Activated CD4-positive, alpha-beta memory T cell treated with anti-CD3 and anti-CD28 coated beads for 36 hours (primary cell): ENCODE results near the gene ADGRV1. TPM values are rescaled to one million over a fixed set of nuclear protein-coding genes. Genes with fewer than 3 reads are reported as not detected.

Experiments used
- CTCF ChIA-PET: fragments of 350-600 bp; sonication (Branson Sonifier 250); formaldehyde crosslinking; loops from one replicate; lab custom pipeline; 2021; ENCODE audit warnings: antibody characterized with exemption, inconsistent platforms; lab: Charles Lee
- POLR2A ChIA-PET: fragments of 350-600 bp; sonication (Branson Sonifier 250); formaldehyde crosslinking; loops from one replicate; lab custom pipeline; 2021; ENCODE audit warnings: antibody characterized with exemption; lab: Charles Lee
- DNase-seq: peaks from one replicate; pipeline ENCODE4 v3.0.0-alpha.2; 2020
- H3K27ac Mint-ChIP-seq: one replicate; pipeline ENCODE4 v1.8.0; 2021; ENCODE audit warnings: mixed read lengths
- H3K27me3 Mint-ChIP-seq: one replicate; pipeline ENCODE4 v1.8.0; 2021; ENCODE audit warnings: mixed read lengths
- H3K36me3 Mint-ChIP-seq: one replicate; pipeline ENCODE4 v1.8.0; 2021; ENCODE audit warnings: mixed read lengths
- H3K4me1 Mint-ChIP-seq: one replicate; pipeline ENCODE4 v1.8.0; 2021; ENCODE audit warnings: low read depth, mixed read lengths
- H3K4me3 Mint-ChIP-seq: one replicate; pipeline ENCODE4 v1.8.0; 2021; ENCODE audit warnings: mild to moderate bottlenecking, mixed read lengths
- H3K9me3 Mint-ChIP-seq: one replicate; pipeline ENCODE4 v1.8.0; 2021; ENCODE audit warnings: mixed read lengths
- intact Hi-C: fragments of 100-400 bp; cut with micrococcal nuclease; formaldehyde crosslinking; loops from one replicate; pipeline ENCODE4 v1.15.1; 2023
- total RNA-seq, 2 experiments: library from RNA; stranded (reverse); gene quantifications; one replicate each; pipeline ENCODE4 v1.2.3, GENCODE V29; 2021

ADGRV1 gene
- total RNA-seq, 2 experiments from 2014 or later: 0.05 TPM; not detected in 1

GRCh38 chr5:90888511-90889324, 330.1 kb downstream of the ADGRV1 start:
- intact Hi-C loops: no loop called here
- CTCF ChIA-PET: no interaction called here
- Mint-ChIP-seq H3K4me1 (no peaks in the 10 kb centered on the region), H3K27ac (no peak overlapping the region), H3K9me3 (no peaks in the 10 kb centered on the region), H3K4me3 (no peak overlapping the region), H3K36me3 (no peaks in the 10 kb centered on the region), H3K27me3 (peaks cover 15% of the 10 kb centered on the region)
- POLR2A ChIA-PET: no interaction called here
- no peak for DNase-seq

GRCh38 chr5:90889325-90889600, 330.7 kb downstream of the ADGRV1 start:
- Mint-ChIP-seq H3K36me3 (no peaks in the 10 kb centered on the region), H3K4me1 (no peaks in the 10 kb centered on the region), H3K4me3 (no peak overlapping the region), H3K9me3 (no peaks in the 10 kb centered on the region), H3K27ac (no peak overlapping the region), H3K27me3 (peaks cover 12% of the 10 kb centered on the region)
- ChIA-PET POLR2A (no interaction called here), CTCF (no interaction called here)
- intact Hi-C loops: no loop called here
- no peak for DNase-seq

GRCh38 chr5:90890180-90890579, 331.6 kb downstream of the ADGRV1 start:
- CTCF ChIA-PET: interaction anchor here (1.0 to 1.6 kb wide), 2 partner anchors 42 to 529 kb away, joined by 3 to 5 read pairs; no protein-coding TSS in a partner anchor
- H3K27me3 Mint-ChIP-seq: peaks cover 12% of the 10 kb centered on the region
- POLR2A ChIA-PET: no interaction called here
- no peak overlapping the region for H3K27ac Mint-ChIP-seq
- H3K36me3 Mint-ChIP-seq: no peaks in the 10 kb centered on the region
- no peak for DNase-seq
- H3K4me1 Mint-ChIP-seq: no peaks in the 10 kb centered on the region
- no peaks in the 10 kb centered on the region for H3K9me3 Mint-ChIP-seq
- H3K4me3 Mint-ChIP-seq: no peak overlapping the region
- intact Hi-C loops: no loop called here

- CTCF ChIA-PET: no interaction called here
- Mint-ChIP-seq H3K27me3 (peaks cover 2% of the 10 kb centered on the region), H3K4me1 (no peaks in the 10 kb centered on the region), H3K9me3 (no peaks in the 10 kb centered on the region), H3K36me3 (no peaks in the 10 kb centered on the region), H3K4me3 (no peak overlapping the region), H3K27ac (no peak overlapping the region)
- intact Hi-C loops: no loop called here
- POLR2A ChIA-PET: no interaction called here
- no peak for DNase-seq
Observed at GRCh38 chr5:90894866-90895420, 336.3 kb downstream of the ADGRV1 start.

DNA sequence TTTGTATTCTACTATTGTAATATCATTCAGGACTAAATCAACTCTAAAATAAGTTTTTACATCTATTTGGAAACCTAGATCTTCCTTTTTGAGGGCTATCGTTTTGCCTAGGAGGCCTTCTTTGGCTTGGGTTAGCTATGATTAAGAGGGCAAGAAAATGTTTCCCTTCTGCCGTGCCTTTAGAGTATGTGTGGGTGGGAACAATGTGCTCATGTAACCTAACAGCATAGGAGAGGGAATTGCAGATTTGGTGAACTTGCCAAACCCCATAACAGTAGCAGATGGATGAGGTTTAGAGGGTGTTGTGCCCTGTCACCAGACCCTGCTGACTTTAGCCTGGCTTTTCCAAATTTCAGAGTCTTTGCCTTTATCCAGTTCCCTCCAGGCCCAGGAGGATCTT, 339.0 kb downstream of the ADGRV1 start:
- H3K27ac Mint-ChIP-seq: no peak overlapping the region
- POLR2A ChIA-PET: no interaction called here
- H3K4me1 Mint-ChIP-seq: no peaks in the 10 kb centered on the region
- no peak overlapping the region for H3K4me3 Mint-ChIP-seq
- intact Hi-C loops: no loop called here
- CTCF ChIA-PET: no interaction called here
- H3K36me3 Mint-ChIP-seq: no peaks in the 10 kb centered on the region
- no peak for DNase-seq
- H3K27me3 Mint-ChIP-seq: no peaks in the 10 kb centered on the region
- no peaks in the 10 kb centered on the region for H3K9me3 Mint-ChIP-seq

DNA sequence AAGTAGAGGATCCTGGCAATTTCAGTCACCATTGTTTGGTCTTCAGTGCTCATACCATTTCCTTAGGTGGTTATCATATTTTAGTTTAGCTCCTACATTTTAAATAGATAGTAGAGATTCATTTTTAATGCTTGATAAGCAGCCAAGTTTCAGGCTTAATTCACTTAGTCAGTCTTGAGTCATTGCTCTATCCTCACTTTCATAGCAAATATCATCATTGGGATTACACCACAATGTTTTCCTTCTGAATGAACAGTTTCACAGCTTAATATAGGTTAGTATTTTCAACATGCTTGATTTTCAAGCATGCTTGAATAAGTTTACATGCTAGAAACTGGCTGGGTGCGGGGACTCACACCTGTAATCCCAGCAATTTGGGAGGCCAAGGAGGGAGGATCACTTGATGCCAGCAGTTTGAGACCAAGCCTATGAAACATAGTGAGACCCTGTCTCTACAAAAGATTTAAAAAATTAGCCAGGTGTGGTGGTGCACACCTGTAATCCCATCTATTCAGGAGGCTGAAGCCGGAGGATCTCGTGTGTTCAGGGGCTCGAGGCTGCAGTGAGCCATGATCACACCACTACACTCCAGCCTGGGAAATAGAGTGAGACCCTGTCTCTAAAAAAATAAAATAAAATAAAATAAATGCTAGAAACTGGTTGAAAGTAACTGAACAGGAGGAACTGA, 339.9 kb downstream of the ADGRV1 start:
- no peaks in the 10 kb centered on the region for H3K4me1 Mint-ChIP-seq
- H3K9me3 Mint-ChIP-seq: no peaks in the 10 kb centered on the region
- no peak overlapping the region for H3K4me3 Mint-ChIP-seq
- no peaks in the 10 kb centered on the region for H3K36me3 Mint-ChIP-seq
- no peak for DNase-seq
- no peak overlapping the region for H3K27ac Mint-ChIP-seq
- intact Hi-C loops: no loop called here
- POLR2A ChIA-PET: no interaction called here
- no peaks in the 10 kb centered on the region for H3K27me3 Mint-ChIP-seq
- CTCF ChIA-PET: no interaction called here

GRCh38 chr5:90899014-90899604, 340.5 kb downstream of the ADGRV1 start:
- Mint-ChIP-seq H3K36me3 (no peaks in the 10 kb centered on the region), H3K9me3 (no peaks in the 10 kb centered on the region), H3K4me3 (no peak overlapping the region), H3K4me1 (no peaks in the 10 kb centered on the region), H3K27me3 (no peaks in the 10 kb centered on the region), H3K27ac (no peak overlapping the region)
- ChIA-PET CTCF (no interaction called here), POLR2A (no interaction called here)
- DNase-seq: no peak
- intact Hi-C loops: no loop called here

DNA sequence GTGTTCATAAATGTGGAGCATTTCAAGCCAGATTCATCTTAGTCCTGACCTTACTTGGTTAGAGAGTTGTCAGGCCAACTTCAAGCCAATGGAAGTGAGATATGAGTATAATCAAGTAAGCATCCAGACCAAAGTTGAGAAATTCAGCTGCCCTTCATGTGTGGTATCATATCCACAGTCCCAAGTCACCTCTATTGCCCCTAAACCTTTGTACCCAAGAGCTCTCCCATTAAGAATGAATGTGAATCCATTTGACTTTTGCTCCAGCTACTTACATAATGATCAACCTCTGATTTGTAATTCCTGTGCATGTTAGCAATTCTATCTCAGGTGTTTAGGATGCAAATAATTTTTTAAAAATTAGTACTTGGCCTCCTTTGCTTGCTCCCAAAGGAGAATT, 342.7 kb downstream of the ADGRV1 start:
- no peak for DNase-seq
- no peaks in the 10 kb centered on the region for H3K9me3 Mint-ChIP-seq
- H3K36me3 Mint-ChIP-seq: no peaks in the 10 kb centered on the region
- ChIA-PET POLR2A (no interaction called here), CTCF (no interaction called here)
- H3K4me1 Mint-ChIP-seq: no peaks in the 10 kb centered on the region
- H3K4me3 Mint-ChIP-seq: no peak overlapping the region
- intact Hi-C loops: no loop called here
- H3K27ac Mint-ChIP-seq: no peak overlapping the region
- peaks cover 3% of the 10 kb centered on the region for H3K27me3 Mint-ChIP-seq

DNA sequence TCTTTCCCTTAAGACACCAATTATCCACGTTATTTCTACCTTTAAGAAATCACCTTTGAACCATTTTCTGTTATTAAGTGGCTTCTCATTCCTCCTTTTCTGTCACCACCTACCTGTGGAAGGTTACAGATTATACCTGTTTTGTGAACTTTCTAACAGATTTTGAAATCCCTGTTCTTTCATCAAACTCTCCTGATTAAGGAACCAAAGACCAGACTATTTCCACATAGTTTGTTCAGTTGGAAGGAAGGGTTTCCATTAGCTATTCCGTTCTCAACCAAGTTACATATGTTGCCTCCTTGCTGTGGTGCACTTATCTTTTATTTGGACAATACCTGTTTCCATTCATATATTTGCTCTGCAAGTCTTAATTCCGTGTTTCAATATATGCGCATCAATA, 343.6 kb downstream of the ADGRV1 start:
- peaks cover 5% of the 10 kb centered on the region for H3K27me3 Mint-ChIP-seq
- intact Hi-C loops: no loop called here
- ChIA-PET CTCF (no interaction called here), POLR2A (no interaction called here)
- DNase-seq: no peak
- no peaks in the 10 kb centered on the region for H3K9me3 Mint-ChIP-seq
- no peaks in the 10 kb centered on the region for H3K4me1 Mint-ChIP-seq
- H3K4me3 Mint-ChIP-seq: no peak overlapping the region
- no peaks in the 10 kb centered on the region for H3K36me3 Mint-ChIP-seq
- no peak overlapping the region for H3K27ac Mint-ChIP-seq

GRCh38 chr5:90902651-90903386, 344.2 kb downstream of the ADGRV1 start:
- CTCF ChIA-PET: no interaction called here
- H3K4me1 Mint-ChIP-seq: no peaks in the 10 kb centered on the region

DNA sequence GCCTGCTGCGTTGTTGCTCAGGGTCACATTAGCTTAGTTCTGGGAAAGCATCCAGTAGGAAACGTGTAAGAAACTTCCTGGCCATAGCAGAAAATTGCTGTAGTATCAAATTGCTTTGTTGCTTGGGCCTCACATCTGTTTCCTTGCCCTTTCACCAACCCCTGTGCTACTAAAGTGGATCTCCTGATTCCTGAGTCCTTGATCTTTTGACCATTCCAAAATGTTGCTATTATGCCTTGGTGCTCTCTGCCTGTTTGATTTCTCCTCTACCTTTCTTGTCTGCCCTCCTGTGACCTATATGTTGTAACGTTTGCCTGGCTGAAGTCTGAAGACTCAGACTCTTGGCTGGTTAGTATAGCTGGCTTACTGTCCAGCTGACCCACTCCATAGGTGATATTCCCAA, 350.5 kb downstream of the ADGRV1 start:
- ChIA-PET POLR2A (no interaction called here), CTCF (no interaction called here)
- no peaks in the 10 kb centered on the region for H3K9me3 Mint-ChIP-seq
- H3K27ac Mint-ChIP-seq: no peak overlapping the region
- DNase-seq: no peak
- intact Hi-C loops: no loop called here
- no peak overlapping the region for H3K4me3 Mint-ChIP-seq
- no peaks in the 10 kb centered on the region for H3K36me3 Mint-ChIP-seq
- peaks cover 7% of the 10 kb centered on the region for H3K27me3 Mint-ChIP-seq
- H3K4me1 Mint-ChIP-seq: no peaks in the 10 kb centered on the region

More at GRCh38 chr5:90902651-90903386, 344.2 kb downstream of the ADGRV1 start:
- POLR2A ChIA-PET: no interaction called here
- Mint-ChIP-seq H3K9me3 (no peaks in the 10 kb centered on the region), H3K27me3 (peaks cover 5% of the 10 kb centered on the region), H3K4me3 (no peak overlapping the region), H3K27ac (no peak overlapping the region), H3K36me3 (no peaks in the 10 kb centered on the region)
- DNase-seq: no peak
- intact Hi-C loops: no loop called here

- intact Hi-C loops: no loop called here
- H3K4me3 Mint-ChIP-seq: no peak overlapping the region
- H3K4me1 Mint-ChIP-seq: no peaks in the 10 kb centered on the region
- ChIA-PET CTCF (no interaction called here), POLR2A (no interaction called here)
- H3K36me3 Mint-ChIP-seq: no peaks in the 10 kb centered on the region
- peaks cover 7% of the 10 kb centered on the region for H3K27me3 Mint-ChIP-seq
- H3K27ac Mint-ChIP-seq: no peak overlapping the region
- no peaks in the 10 kb centered on the region for H3K9me3 Mint-ChIP-seq
- no peak for DNase-seq
Observed at GRCh38 chr5:90909940-90910339, 351.3 kb downstream of the ADGRV1 start.
